Osteocyte (in vitro differentiated cells): ENCODE measurements around the gene BTRC. TPM values are rescaled to one million over a fixed set of nuclear protein-coding genes. Genes with fewer than 3 reads are reported as not detected.

Experiments used
- DNase-seq: peaks from one replicate; pipeline ENCODE4 v3.0.0; 2021; ENCODE audit warnings: mixed read lengths; ENCODE audit not compliant: unreplicated experiment; ENCODE audit errors: extremely low spot score
- H3K27ac Mint-ChIP-seq: one replicate; pipeline ENCODE4 v1.8.0; 2021; ENCODE audit warnings: mild to moderate bottlenecking, mixed read lengths; ENCODE audit not compliant: unreplicated experiment
- H3K27me3 Mint-ChIP-seq: one replicate; pipeline ENCODE4 v1.8.0; 2021; ENCODE audit warnings: mixed read lengths; ENCODE audit not compliant: unreplicated experiment
- H3K36me3 Mint-ChIP-seq: one replicate; pipeline ENCODE4 v1.8.0; 2021; ENCODE audit warnings: mixed read lengths; ENCODE audit not compliant: unreplicated experiment
- H3K4me1 Mint-ChIP-seq: one replicate; pipeline ENCODE4 v1.8.0; 2021; ENCODE audit warnings: mixed read lengths; ENCODE audit not compliant: unreplicated experiment
- H3K4me3 Mint-ChIP-seq: one replicate; pipeline ENCODE4 v1.8.0; 2021; ENCODE audit warnings: mild to moderate bottlenecking, moderate library complexity, mixed read lengths; ENCODE audit not compliant: unreplicated experiment
- H3K9me3 Mint-ChIP-seq: one replicate; pipeline ENCODE4 v1.8.0; 2021; ENCODE audit warnings: mixed read lengths; ENCODE audit not compliant: unreplicated experiment
- total RNA-seq: library from RNA; stranded (reverse); gene quantifications from 2 replicates; pipeline ENCODE4 v1.2.1, GENCODE V29; 2021
- TF ChIP-seq, protein P1 (sequence below): fragments of 200-600 bp; sonication (generic); IDR thresholded peaks from 2 replicates; pipeline ENCODE4 v1.5.0; 2021; ENCODE audit warnings: antibody characterized with exemption, mild to moderate bottlenecking, moderate library complexity

Gene BTRC
- total RNA-seq, 1 donor from 2014 or later, result 28.9 TPM

DNA sequence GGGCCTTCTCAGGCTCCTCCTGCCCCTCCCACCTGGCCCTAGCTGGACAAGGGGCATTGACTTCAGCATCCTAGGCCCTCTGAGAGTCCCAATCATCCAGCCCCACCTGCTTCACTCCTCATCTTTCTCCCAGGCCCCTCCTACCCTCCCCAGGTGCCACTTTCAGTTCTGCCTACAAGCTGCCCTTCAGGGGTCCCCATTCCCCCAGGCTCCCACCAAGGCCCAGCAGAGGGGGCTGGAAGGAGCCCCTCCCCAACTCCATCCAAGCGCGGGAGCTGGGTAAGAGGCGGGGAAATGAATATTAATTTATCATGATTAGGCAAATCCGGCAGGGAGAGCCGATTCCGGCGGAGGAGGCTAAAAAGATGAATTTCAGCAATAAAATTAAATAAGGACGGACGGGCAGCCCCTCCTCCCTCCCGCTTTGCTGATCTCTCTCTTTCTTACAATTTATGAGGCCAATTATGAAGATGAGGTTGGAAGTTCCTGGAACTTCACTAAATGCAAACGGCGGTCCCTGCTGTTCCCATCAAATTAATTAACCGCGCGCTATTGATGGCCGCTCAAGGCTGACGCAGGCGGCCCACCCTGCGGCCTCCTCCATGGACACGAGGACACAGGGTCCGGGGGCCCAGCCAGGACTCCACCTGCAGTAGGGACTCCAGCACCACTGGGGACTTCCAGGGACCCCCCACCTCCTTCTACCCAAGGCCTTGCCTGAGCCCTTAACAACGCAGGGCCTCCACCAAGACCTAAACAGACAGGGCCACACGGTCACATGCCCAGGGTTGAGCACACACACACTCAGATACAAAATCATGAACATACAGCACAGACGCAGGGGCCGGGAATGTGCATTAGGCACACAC lies 220.2 kb downstream of the BTRC start:
- Mint-ChIP-seq H3K27ac (no peak overlapping the region), H3K9me3 (no peaks in the 10 kb centered on the region), H3K36me3 (peaks cover 3% of the 10 kb centered on the region), H3K27me3 (peaks cover 8% of the 10 kb centered on the region), H3K4me3 (no peak overlapping the region), H3K4me1 (peaks cover 13% of the 10 kb centered on the region)
- TF ChIP-seq, protein P1, sequence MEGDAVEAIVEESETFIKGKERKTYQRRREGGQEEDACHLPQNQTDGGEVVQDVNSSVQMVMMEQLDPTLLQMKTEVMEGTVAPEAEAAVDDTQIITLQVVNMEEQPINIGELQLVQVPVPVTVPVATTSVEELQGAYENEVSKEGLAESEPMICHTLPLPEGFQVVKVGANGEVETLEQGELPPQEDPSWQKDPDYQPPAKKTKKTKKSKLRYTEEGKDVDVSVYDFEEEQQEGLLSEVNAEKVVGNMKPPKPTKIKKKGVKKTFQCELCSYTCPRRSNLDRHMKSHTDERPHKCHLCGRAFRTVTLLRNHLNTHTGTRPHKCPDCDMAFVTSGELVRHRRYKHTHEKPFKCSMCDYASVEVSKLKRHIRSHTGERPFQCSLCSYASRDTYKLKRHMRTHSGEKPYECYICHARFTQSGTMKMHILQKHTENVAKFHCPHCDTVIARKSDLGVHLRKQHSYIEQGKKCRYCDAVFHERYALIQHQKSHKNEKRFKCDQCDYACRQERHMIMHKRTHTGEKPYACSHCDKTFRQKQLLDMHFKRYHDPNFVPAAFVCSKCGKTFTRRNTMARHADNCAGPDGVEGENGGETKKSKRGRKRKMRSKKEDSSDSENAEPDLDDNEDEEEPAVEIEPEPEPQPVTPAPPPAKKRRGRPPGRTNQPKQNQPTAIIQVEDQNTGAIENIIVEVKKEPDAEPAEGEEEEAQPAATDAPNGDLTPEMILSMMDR, result no peak
- no peak for DNase-seq

DNA sequence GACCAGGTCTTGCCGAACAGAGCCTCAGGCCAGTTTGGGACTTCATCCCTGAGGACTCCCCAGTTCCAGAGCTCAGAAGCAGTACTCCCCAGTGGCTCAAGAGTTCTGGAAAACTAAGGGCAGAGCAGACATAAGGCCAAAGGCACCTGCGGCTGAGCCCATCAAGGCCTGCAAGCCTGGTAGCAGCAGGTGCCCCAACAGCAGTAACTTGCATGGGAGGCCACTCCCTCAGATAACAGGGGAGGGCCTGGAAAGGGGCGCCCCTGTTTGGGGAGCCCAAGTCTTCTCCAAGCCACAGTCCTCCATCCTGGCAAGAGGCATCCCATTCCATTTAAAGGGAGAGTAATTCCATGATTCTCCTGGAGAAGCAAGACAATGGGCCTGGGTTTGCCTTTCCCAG lies 221.1 kb downstream of the BTRC start:
- H3K4me1 Mint-ChIP-seq, result peaks cover 8% of the 10 kb centered on the region
- no peak overlapping the region for H3K4me3 Mint-ChIP-seq
- TF ChIP-seq, protein P1, result no peak
- DNase-seq, result no peak
- no peaks in the 10 kb centered on the region for H3K27me3 Mint-ChIP-seq
- peaks cover 3% of the 10 kb centered on the region for H3K36me3 Mint-ChIP-seq
- H3K9me3 Mint-ChIP-seq, result no peaks in the 10 kb centered on the region
- H3K27ac Mint-ChIP-seq, result no peak overlapping the region

DNA sequence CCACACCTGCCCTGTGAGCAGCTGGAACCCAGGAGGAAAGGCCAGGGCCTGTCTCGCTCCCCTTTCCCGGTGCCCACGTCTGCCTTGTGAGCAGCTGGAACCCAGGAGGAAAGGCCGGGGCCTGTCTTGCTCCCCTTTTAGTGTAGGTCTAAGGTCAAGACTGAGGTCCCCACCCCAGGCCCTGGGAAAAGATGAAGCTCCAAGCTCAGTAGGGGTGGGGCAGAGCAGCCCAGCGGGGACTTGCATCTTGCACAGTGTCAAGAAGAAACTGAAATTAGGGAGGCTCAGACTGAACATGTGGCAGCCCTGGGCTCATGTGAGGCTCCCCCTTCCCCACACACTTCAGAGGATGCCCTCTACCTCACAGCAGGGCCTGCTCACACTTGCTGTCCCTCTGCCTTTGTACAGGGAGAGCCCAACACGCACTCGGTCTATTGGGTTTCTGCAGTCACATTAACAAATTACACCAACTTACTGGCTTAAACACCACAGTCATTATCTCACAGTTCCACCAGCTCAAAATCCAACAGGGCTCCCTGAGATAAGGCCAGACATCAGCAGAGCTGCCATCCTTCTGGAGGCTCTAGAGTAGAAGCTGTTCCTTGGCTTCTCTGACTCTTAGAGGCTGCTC lies 221.7 kb downstream of the BTRC start:
- Mint-ChIP-seq H3K4me3 (no peak overlapping the region), H3K9me3 (no peaks in the 10 kb centered on the region), H3K27me3 (no peaks in the 10 kb centered on the region), H3K4me1 (peaks cover 5% of the 10 kb centered on the region), H3K27ac (no peak overlapping the region), H3K36me3 (peaks cover 3% of the 10 kb centered on the region)
- DNase-seq, result no peak
- TF ChIP-seq, protein P1, result no peak

DNA sequence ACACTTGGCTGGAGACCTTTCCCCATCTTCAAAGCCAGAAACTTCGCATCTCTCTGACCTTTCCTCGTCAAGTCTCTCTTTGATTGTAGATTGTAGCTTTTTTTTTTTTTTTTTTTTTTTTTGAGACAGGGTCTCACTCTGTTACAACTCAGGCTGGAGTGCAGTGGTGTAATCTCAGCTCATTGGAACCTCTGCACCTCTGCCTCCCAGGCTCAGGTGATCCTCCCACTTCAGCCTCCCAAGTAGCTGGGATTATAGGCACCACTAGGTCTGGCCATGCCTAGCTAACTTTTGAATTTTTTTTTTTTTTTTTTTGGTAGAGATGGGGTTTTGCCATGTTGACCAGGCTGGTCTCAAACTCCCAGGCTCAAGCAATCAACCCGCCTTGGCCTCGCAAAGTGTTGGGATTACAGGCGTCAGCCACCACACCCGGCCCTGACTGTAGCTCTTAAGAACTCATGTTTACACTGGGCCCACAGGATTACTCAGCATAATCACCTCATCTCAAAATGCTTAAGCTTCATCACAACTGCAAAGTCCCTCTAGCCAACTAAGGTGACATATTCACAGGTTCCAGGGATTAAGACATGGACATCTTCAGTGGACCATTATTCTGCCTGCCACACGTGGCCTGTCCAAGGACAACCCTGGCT lies 222.4 kb downstream of the BTRC start:
- Mint-ChIP-seq H3K36me3 (peaks cover 3% of the 10 kb centered on the region), H3K27me3 (no peaks in the 10 kb centered on the region), H3K27ac (no peak overlapping the region), H3K4me1 (no peaks in the 10 kb centered on the region), H3K4me3 (no peak overlapping the region), H3K9me3 (no peaks in the 10 kb centered on the region)
- TF ChIP-seq, protein P1, result no peak
- DNase-seq, result no peak
